PC-3 (cell line): ENCODE data around the gene TMEM9B. TPM values are rescaled to one million over a fixed set of nuclear protein-coding genes. Genes with fewer than 3 reads are reported as not detected.
A peak's percentile ranks its signal among the peaks of the same experiment; 100 is the strongest.

ENCODE experiments used
- ATAC-seq: fragments of 200-7000 bp; cut with Tn5 transposase; 2 replicates; pipeline ENCODE4 v1.9.1; 2020; ENCODE audit warnings: mild to moderate bottlenecking, moderate library complexity
- BruUV-seq: library from RNA; stranded (reverse); fragments of 400-500 nt; replicated peaks from 2 replicates; lab custom pipeline; 2021; lab: Mats Ljungman, UMichigan
- CTCF ChIA-PET: fragments of 300-600 bp; sonication (Branson Sonifier 250); formaldehyde crosslinking; loops from one replicate; lab custom pipeline; 2022; ENCODE audit warnings: antibody characterized with exemption; lab: Charles Lee
- POLR2A ChIA-PET: fragments of 300-600 bp; sonication (Branson Sonifier 250); formaldehyde crosslinking; loops from one replicate; lab custom pipeline; 2022; ENCODE audit warnings: antibody characterized with exemption; ENCODE audit not compliant: unreplicated experiment; lab: Charles Lee
- DNase-seq: peaks from one replicate; pipeline ENCODE4 v3.0.0-alpha.2; 2015
- H2AFZ ChIP-seq: fragments of 300-600 bp; sonication (generic); 2 replicates; pipeline ENCODE4 v1.6.0; 2016; ENCODE audit warnings: antibody characterized with exemption, low read length
- H3F3A ChIP-seq: fragments of 300-600 bp; sonication (generic); one replicate; pipeline ENCODE4 v1.6.0; 2017; ENCODE audit warnings: antibody characterized with exemption, low read length, control low read depth, mild to moderate bottlenecking; ENCODE audit not compliant: unreplicated experiment
- H3K27ac ChIP-seq: fragments of 300-600 bp; sonication (generic); 2 replicates; pipeline ENCODE4 v1.5.1; 2016; ENCODE audit warnings: mild to moderate bottlenecking, low read length
- H3K27me3 ChIP-seq: fragments of 300-600 bp; sonication (generic); 2 replicates; pipeline ENCODE4 v1.6.1; 2016; ENCODE audit warnings: low read length, mixed read lengths
- H3K36me3 ChIP-seq: fragments of 300-600 bp; sonication (generic); 2 replicates; pipeline ENCODE4 v1.6.1; 2016; ENCODE audit warnings: low read depth, mixed run types, low read length, mixed read lengths
- H3K4me1 ChIP-seq: fragments of 300-600 bp; sonication (generic); 2 replicates; pipeline ENCODE4 v1.5.1; 2016; ENCODE audit warnings: low read length; ENCODE audit not compliant: insufficient read depth
- H3K4me2 ChIP-seq: fragments of 300-600 bp; sonication (generic); 2 replicates; pipeline ENCODE4 v1.6.0; 2016; ENCODE audit warnings: low read length
- H3K4me3 ChIP-seq: fragments of 300-600 bp; sonication (generic); 2 replicates; pipeline ENCODE4 v1.5.1; 2016; ENCODE audit warnings: mild to moderate bottlenecking, low read length, mixed read lengths
- H3K79me2 ChIP-seq: fragments of 300-600 bp; sonication (generic); 2 replicates; pipeline ENCODE4 v1.6.1; 2017; ENCODE audit warnings: low read length, mixed read lengths
- H3K9ac ChIP-seq: fragments of 300-600 bp; sonication (generic); 2 replicates; pipeline ENCODE4 v1.6.0; 2016; ENCODE audit warnings: mild to moderate bottlenecking, low read length
- H3K9me2 ChIP-seq: fragments of 300-600 bp; sonication (generic); replicated peaks from 2 replicates; pipeline ENCODE4 v1.6.1; 2016; ENCODE audit warnings: mixed run types, low read length, mixed read lengths
- H3K9me3 ChIP-seq: fragments of 300-600 bp; sonication (generic); 2 replicates; pipeline ENCODE4 v1.6.1; 2016; ENCODE audit warnings: low read length, mixed read lengths
- H4K20me1 ChIP-seq: fragments of 300-600 bp; sonication (generic); 2 replicates; pipeline ENCODE4 v1.6.1; 2016; ENCODE audit warnings: low read length, mixed read lengths
- EZH2 ChIP-seq: fragments of 300-600 bp; sonication (generic); IDR thresholded peaks from one replicate; pipeline ENCODE4 v1.6.1; 2017; ENCODE audit warnings: antibody characterized with exemption, mild to moderate bottlenecking, low read length; ENCODE audit not compliant: unreplicated experiment
- EZH2phosphoT487 ChIP-seq: fragments of 300-600 bp; sonication (generic); IDR thresholded peaks from 2 replicates; pipeline ENCODE4 v1.6.1; 2018; ENCODE audit warnings: mild to moderate bottlenecking, antibody characterized with exemption, low read length, borderline replicate concordance
- intact Hi-C: fragments of 100-400 bp; cut with micrococcal nuclease; formaldehyde crosslinking; loops from 2 replicates; pipeline ENCODE4 v1.9.0; 2023
- total RNA-seq: library from RNA; depleted of rRNA; stranded (reverse); fragments of >200 nt; gene quantifications from 2 replicates; pipeline ENCODE4 v1.2.3, GENCODE V29; 2014
- TF ChIP-seq, protein P1 (sequence below): fragments of 300-600 bp; sonication (generic); conservative IDR thresholded peaks from 2 replicates; pipeline ENCODE4 v1.5.1; 2017; ENCODE audit warnings: antibody characterized with exemption, low read depth, mild to moderate bottlenecking, low read length

The TMEM9B gene
- total RNA-seq, 1 experiment from 2014 or later, result 42.1 TPM

GRCh38 chr11:8934742-8935488 is 29.3 kb downstream of the TMEM9B start:
- Histone ChIP-seq H3K79me2 (no peaks in the 10 kb centered on the region), H3F3A (no peaks in the 10 kb centered on the region), H3K27me3 (no peaks in the 10 kb centered on the region), H3K4me2 (peak overlapping the region; percentile 41), H3K9me3 (no peaks in the 10 kb centered on the region), H3K36me3 (no peaks in the 10 kb centered on the region), H3K27ac (no peak overlapping the region), H3K9me2 (no peaks in the 10 kb centered on the region), H3K9ac (no peak overlapping the region), H4K20me1 (no peaks in the 10 kb centered on the region), H3K4me3 (no peak overlapping the region; the same call in 1 of the 2 replicates), H2AFZ (no peak overlapping the region), H3K4me1 (peaks cover 7% of the 10 kb centered on the region; the same call in 1 of the 2 replicates)
- intact Hi-C loops, result no loop called here
- ChIA-PET CTCF (interaction anchor here (0.6 kb wide), 1 partner anchor 51 kb away, joined by 3 read pairs; no protein-coding TSS in a partner anchor), POLR2A (no interaction called here)
- DNase-seq, result peak; percentile 57
- BruUV-seq, result no TSS peak
- peak; percentile 85 for ATAC-seq
- no peak for TF ChIP-seq EZH2phosphoT487
- TF ChIP-seq, protein P1, sequence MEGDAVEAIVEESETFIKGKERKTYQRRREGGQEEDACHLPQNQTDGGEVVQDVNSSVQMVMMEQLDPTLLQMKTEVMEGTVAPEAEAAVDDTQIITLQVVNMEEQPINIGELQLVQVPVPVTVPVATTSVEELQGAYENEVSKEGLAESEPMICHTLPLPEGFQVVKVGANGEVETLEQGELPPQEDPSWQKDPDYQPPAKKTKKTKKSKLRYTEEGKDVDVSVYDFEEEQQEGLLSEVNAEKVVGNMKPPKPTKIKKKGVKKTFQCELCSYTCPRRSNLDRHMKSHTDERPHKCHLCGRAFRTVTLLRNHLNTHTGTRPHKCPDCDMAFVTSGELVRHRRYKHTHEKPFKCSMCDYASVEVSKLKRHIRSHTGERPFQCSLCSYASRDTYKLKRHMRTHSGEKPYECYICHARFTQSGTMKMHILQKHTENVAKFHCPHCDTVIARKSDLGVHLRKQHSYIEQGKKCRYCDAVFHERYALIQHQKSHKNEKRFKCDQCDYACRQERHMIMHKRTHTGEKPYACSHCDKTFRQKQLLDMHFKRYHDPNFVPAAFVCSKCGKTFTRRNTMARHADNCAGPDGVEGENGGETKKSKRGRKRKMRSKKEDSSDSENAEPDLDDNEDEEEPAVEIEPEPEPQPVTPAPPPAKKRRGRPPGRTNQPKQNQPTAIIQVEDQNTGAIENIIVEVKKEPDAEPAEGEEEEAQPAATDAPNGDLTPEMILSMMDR, result no peak
- TF ChIP-seq EZH2, result no peak

GRCh38 chr11:8933931-8934330 is 30.3 kb downstream of the TMEM9B start:
- H3K4me3 ChIP-seq, result no peak overlapping the region
- no peaks in the 10 kb centered on the region for H3K36me3 ChIP-seq
- H3K9me3 ChIP-seq, result no peaks in the 10 kb centered on the region
- H3K27me3 ChIP-seq, result no peaks in the 10 kb centered on the region
- POLR2A ChIA-PET, result no interaction called here
- no peaks in the 10 kb centered on the region for H3K79me2 ChIP-seq
- H3K9me2 ChIP-seq, result no peaks in the 10 kb centered on the region
- H3K27ac ChIP-seq, result no peak overlapping the region
- DNase-seq, result no peak
- TF ChIP-seq EZH2phosphoT487, result no peak
- no peak for TF ChIP-seq EZH2
- TF ChIP-seq, protein P1, result no peak
- no peaks in the 10 kb centered on the region for H3F3A ChIP-seq
- ATAC-seq, result no peak
- no peaks in the 10 kb centered on the region for H4K20me1 ChIP-seq
- CTCF ChIA-PET, result no interaction called here
- no peak overlapping the region for H2AFZ ChIP-seq
- intact Hi-C loops, result no loop called here
- no peak overlapping the region for H3K9ac ChIP-seq
- no peak overlapping the region for H3K4me2 ChIP-seq
- BruUV-seq, result no TSS peak
- H3K4me1 ChIP-seq, result peaks cover 7% of the 10 kb centered on the region; the same call in 1 of the 2 replicates
